ENCODE measurements around the gene RFESD.

DNA sequence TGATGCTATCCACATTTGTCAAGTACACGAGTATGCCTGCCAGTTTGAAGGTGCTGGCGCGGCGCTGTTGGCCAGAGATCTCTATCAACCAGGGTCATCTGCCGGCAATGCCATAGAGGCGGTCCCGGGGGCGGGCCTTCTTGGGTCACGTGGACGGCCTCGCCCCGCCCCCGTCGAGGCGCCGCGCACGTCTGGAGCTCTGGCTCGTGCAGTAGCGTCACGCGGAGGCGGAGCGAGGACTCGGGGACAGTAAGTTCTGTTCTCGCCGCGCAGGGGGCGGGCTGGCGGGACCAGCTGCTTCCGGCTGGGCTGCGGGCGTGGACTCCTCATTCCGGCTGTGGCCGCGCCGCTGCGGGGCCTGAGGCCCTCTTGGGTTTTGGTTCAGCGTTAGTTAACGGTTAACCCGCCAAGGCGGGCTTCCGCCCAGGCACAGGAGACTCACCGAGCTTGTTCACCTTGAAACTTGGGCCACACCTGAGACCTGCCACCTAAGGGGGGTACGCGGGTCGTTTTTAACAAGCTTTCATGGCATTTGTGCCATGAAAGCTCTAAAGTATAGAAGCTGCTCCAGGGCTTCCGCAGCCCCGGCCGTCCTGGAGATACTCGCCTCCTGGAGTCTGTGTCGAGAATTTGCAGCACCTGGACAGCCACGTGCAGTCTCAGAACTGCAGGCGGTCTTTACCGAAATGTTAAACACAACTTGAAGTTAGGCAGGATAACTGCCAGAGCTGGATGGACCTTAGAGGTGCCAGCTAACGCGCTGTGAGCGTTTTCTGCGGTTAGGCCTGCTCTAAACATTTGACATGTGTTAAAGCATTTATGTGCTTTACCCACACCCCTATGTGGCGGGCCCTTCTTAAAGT is at the start of gene RFESD:
- TF ChIP-seq TAF1 (IDR thresholded peaks at IDR 0.05; ENCODE audit: borderline replicate concordance, low read depth, low read length) (peak; percentile 64), POLR2A (IDR thresholded peaks at IDR 0.05; ENCODE audit: low read depth, low read length) (peak; percentile 83; the same call in 1 of the 2 replicates), POLR2AphosphoS5 (IDR thresholded peaks at IDR 0.05; ENCODE audit: low read depth, low read length) (0 out of 2 replicates have a peak, but pooled peaks have one; percentile 44)
